ENCODE results near the gene IMPA2.

The IMPA2 gene

DNA sequence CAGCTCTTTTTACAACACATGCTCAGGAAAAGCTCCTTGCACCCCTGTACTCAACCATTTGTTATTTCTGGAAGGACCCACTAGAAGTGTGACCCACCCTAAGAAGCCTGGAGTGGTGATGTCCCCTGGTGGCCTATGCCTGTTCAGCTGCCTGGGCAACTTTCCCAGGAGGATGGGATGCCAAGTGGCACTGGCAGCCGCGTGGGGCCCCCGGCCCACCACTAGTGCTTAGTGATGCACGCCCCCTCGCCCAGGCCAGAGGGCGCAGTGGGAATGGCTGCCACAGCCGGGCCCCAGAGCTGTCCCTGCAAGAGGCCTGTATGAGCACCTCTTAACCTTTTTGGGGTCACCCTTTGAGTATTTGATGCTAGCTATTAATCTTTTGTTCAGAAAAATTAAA lies 18.1 kb downstream of the IMPA2 start:
- peaks cover 42% of the 10 kb centered on the region for H3K36me3 Mint-ChIP-seq (ENCODE audit: low read depth)
- no peak overlapping the region for H3K4me3 Mint-ChIP-seq
- intact Hi-C loops (cut with micrococcal nuclease), result no loop called here
- H3K27ac Mint-ChIP-seq, result no peak overlapping the region
- H3K9me3 Mint-ChIP-seq, result no peaks in the 10 kb centered on the region
- no peaks in the 10 kb centered on the region for H3K27me3 Mint-ChIP-seq
- peaks cover 29% of the 10 kb centered on the region for H3K4me1 Mint-ChIP-seq (ENCODE audit: low read depth)

DNA sequence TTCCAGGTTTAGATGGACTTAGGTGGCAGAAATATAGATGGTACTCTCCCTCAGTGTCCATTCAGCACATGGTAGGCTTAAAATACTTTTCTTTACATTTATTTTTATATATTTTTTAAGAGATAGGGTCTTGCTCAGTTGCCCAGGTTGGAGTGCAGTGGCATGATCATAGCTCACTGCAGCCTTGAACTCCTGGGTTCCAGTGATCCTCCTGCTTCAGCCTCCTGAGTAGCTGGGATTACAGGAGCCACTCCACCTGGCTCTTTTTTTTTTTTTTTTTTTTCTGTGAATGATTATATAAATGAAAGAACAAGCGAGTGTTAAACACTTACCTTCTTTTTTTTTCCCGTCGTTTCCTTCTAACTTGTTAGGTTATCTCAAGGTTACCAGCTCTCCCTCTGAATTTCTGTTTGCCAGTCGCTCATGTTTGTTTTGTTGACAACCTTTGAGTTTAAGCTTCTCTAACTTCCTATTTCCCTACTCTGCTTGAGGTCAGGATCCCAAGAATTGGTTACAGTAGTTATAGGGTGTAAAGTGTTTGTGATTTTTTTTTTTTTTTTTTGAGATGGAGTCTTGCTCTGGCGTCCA lies 18.9 kb downstream of the IMPA2 start:
- H3K4me3 Mint-ChIP-seq, result no peak overlapping the region

DNA sequence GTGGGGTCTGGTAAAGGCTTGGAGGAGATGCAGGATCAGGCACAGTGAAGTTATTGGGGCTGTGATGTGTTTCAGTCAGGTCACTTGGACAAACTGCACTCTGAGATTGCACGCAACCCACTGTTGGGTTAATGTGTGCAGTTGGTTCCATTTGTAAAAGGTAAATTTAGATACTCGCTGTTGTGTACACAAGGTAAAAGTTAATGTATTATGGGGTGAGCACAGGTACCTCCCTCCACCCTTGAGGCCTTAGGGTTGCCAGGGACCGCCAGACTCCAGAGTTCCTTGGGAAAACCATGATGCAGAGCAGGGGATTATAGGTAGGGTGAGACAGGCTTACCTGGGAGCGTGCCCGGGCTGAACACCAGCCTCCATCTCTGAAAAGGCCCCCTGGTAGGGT lies 20.1 kb downstream of the IMPA2 start:
- Mint-ChIP-seq H3K9me3 (no peaks in the 10 kb centered on the region), H3K36me3 (ENCODE audit: low read depth) (peaks cover 55% of the 10 kb centered on the region), H3K4me1 (ENCODE audit: low read depth) (peaks cover 11% of the 10 kb centered on the region), H3K27me3 (no peaks in the 10 kb centered on the region), H3K4me3 (no peak overlapping the region), H3K27ac (no peak overlapping the region)
- intact Hi-C loops (cut with micrococcal nuclease), result no loop called here

More for the DNA sequence above, 18.9 kb downstream of the IMPA2 start:
- H3K4me1 Mint-ChIP-seq (ENCODE audit: low read depth), result peaks cover 21% of the 10 kb centered on the region
- H3K9me3 Mint-ChIP-seq, result no peaks in the 10 kb centered on the region
- intact Hi-C loops (cut with micrococcal nuclease), result no loop called here
- H3K27me3 Mint-ChIP-seq, result no peaks in the 10 kb centered on the region
- peaks cover 50% of the 10 kb centered on the region for H3K36me3 Mint-ChIP-seq (ENCODE audit: low read depth)
- no peak overlapping the region for H3K27ac Mint-ChIP-seq

DNA sequence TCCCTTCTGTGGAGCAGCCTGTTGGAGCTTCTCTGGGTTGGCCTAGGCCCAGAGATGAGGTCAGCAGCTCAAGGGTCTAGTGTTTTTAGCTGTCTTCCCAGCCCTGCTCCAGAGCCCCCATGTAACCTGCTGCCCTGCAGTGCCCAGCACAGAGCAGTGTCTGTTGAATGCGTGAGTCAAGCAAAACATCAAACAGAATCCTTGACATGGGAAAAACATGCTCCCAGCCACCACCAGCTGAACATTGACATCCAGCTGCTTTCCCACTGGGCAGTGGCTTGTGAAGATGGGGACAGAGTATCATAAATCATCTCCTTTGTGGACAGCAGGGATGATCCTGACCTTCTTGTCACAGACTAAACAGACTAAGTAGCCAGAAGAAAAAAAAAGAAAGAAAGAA lies 22.6 kb downstream of the IMPA2 start:
- Mint-ChIP-seq H3K4me1 (ENCODE audit: low read depth) (no peaks in the 10 kb centered on the region), H3K9me3 (no peaks in the 10 kb centered on the region), H3K27me3 (no peaks in the 10 kb centered on the region), H3K4me3 (no peak overlapping the region), H3K36me3 (ENCODE audit: low read depth) (peaks cover 74% of the 10 kb centered on the region), H3K27ac (no peak overlapping the region)
- intact Hi-C loops (cut with micrococcal nuclease), result no loop called here

DNA sequence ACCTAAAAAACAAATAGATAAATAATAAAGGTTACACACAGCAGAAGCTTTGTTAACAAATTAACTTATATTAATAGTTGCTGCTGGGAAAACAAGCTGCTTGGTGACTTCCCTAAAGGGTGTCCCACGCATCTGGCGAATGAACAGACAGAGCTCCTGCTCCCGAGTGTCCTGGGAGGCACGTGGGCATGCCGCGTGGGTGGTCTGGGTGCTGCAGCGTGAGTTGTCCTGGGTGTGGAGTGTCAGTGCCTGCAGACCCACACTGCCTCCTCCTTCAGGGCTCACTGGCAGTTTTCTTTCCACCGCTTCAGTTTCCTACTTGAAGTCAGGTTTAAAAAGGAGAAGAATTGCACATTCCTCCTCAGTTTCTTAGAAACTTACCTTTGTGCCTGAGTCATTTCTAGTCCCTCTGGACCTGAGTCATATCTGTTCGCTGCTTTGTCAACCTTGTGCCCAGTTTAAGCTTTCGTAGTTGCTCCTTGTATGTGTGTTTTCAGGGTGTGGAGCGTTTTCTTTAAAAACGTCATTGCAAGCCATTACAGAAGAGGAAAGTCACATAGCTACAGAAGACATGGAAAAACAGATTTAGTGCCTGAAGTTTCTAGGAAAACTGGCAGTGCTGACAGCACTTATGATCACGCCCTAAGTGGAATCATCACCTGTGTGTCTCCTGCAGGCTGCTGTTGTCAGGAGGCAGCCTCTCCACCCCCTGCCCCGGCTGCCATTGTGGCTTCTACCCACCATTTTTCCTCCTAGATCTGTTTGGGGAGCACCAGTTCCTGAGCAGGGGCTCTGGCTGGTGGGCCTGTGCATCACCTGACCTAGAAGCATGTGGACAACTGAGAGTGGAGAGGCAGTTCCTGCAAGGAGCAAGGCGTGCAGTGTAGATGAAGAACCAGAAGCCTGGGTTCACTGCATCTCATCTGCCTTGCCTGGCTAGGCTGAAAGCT lies 24.5 kb downstream of the IMPA2 start:
- no peak overlapping the region for H3K4me3 Mint-ChIP-seq
- no peaks in the 10 kb centered on the region for H3K4me1 Mint-ChIP-seq (ENCODE audit: low read depth)
- intact Hi-C loops (cut with micrococcal nuclease), result no loop called here
- no peaks in the 10 kb centered on the region for H3K27me3 Mint-ChIP-seq
- no peaks in the 10 kb centered on the region for H3K9me3 Mint-ChIP-seq
- H3K36me3 Mint-ChIP-seq (ENCODE audit: low read depth), result peaks cover 79% of the 10 kb centered on the region
- no peak overlapping the region for H3K27ac Mint-ChIP-seq

DNA sequence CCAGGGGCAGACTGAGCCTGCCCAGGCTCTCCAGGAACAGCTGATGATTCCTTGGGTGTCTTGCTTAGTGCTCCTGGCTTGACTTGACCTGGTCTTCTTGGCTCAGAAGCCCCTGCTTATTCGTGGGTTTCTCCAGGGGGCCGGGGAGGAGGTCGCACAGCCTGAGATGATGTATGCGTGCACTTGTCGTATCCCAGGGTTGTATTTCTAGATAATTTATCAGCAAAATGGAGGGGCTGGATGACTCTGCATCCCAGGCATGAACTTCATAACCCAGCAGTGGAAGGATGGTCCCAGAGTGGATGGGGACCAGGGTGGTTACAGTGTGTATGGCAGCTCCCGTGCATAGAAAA lies 25.2 kb downstream of the IMPA2 start:
- no peak overlapping the region for H3K27ac Mint-ChIP-seq
- intact Hi-C loops (cut with micrococcal nuclease), result no loop called here
- H3K36me3 Mint-ChIP-seq (ENCODE audit: low read depth), result peaks cover 80% of the 10 kb centered on the region
- H3K4me3 Mint-ChIP-seq, result no peak overlapping the region
- H3K27me3 Mint-ChIP-seq, result no peaks in the 10 kb centered on the region
- H3K9me3 Mint-ChIP-seq, result no peaks in the 10 kb centered on the region
- H3K4me1 Mint-ChIP-seq (ENCODE audit: low read depth), result no peaks in the 10 kb centered on the region

DNA sequence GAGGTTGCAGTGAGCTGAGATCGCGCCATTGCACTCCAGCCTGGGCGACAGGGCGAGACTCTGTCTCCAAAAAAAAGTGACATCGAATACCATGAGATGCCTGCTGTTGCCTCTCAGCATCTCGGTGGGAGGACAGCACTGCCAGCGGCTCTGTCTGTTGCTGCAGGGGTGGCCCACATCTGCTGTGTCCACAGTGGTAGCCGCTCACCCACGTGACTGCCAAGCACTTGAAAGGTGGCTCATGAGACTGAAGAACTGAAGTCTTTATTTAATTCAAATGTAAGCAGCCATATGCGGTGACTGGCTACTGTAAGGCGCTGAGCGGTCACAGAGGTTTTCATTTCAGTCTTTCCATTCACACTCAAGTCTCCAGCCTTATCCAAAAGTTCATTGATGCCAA lies 25.8 kb downstream of the IMPA2 start:
- no peak overlapping the region for H3K27ac Mint-ChIP-seq
- peaks cover 79% of the 10 kb centered on the region for H3K36me3 Mint-ChIP-seq (ENCODE audit: low read depth)

DNA sequence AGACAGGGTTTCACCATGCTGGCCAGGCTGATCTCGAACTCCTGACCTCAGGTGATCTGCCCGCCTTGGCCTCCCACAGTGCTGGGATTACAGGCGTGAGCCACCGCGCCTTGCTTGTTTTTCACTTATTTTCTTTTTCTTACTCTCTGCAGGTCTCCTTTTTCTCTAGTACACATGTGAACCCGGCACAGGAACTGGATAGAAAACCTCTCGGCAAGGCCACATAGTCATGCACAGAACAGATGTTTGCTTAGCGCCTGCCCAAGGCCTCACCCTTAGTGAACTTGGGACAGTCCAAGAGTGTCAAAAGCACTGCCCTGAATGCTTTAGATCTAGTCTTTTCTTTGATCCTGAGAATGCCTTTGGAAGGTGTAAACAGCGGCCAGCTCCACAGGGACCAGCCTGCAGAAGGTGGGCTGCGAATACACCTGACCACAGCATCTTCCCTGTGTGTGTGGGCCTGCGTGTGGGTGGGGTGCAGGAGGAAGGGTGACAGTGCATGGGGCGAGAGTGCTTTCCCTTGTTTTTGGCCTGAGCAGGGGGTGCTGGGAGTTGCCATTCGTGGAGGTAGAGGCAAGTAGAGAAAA lies 27.0 kb downstream of the IMPA2 start:
- intact Hi-C loops (cut with micrococcal nuclease), result no loop called here
- no peak overlapping the region for H3K27ac Mint-ChIP-seq
- no peaks in the 10 kb centered on the region for H3K27me3 Mint-ChIP-seq

More for the DNA sequence above, 25.8 kb downstream of the IMPA2 start:
- Mint-ChIP-seq H3K4me1 (ENCODE audit: low read depth) (no peaks in the 10 kb centered on the region), H3K4me3 (no peak overlapping the region), H3K9me3 (no peaks in the 10 kb centered on the region), H3K27me3 (no peaks in the 10 kb centered on the region)
- intact Hi-C loops (cut with micrococcal nuclease), result no loop called here

DNA sequence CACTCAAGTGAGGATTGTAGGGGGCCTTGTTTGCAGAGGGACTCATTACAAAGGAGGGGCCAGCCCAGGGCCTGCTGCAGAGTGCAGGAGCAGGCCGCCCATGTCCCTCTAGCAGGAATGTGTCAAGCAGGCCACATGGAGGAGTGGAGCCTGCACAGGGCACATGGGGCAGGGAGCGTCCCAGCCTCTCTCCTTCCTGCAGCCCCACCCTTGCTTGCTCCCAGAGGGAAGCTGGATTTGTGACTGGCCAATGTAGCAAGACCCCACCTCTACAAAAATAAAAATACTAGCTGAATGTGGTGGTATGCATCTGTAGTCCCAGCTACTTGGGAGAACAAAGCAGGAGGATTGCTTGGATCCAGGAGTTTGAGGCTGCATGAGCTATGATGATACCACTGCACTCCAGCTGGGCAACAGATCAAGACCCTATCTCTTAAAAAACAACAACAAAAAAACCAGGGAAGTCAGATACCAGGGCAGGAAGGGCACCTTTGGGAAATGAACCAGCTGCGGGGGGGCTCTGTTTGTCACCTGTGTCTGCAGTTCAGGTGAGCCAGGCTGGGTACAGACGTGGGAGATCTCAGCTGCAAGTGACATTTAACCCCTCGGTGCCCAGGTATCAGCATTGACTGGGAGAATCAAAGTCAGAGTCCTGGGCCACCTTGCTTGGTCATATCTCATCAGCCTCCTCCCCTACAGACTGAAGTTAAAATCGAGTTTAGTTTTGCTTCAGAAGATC lies 27.7 kb downstream of the IMPA2 start:
- Mint-ChIP-seq H3K36me3 (ENCODE audit: low read depth) (peaks cover 79% of the 10 kb centered on the region), H3K27ac (peak overlapping the region; percentile 20), H3K4me1 (ENCODE audit: low read depth) (no peaks in the 10 kb centered on the region), H3K9me3 (no peaks in the 10 kb centered on the region), H3K4me3 (no peak overlapping the region), H3K27me3 (no peaks in the 10 kb centered on the region)
- intact Hi-C loops (cut with micrococcal nuclease), result no loop called here

More for the DNA sequence above, 27.0 kb downstream of the IMPA2 start:
- Mint-ChIP-seq H3K4me1 (ENCODE audit: low read depth) (no peaks in the 10 kb centered on the region), H3K36me3 (ENCODE audit: low read depth) (peaks cover 84% of the 10 kb centered on the region), H3K9me3 (no peaks in the 10 kb centered on the region), H3K4me3 (no peak overlapping the region)

DNA sequence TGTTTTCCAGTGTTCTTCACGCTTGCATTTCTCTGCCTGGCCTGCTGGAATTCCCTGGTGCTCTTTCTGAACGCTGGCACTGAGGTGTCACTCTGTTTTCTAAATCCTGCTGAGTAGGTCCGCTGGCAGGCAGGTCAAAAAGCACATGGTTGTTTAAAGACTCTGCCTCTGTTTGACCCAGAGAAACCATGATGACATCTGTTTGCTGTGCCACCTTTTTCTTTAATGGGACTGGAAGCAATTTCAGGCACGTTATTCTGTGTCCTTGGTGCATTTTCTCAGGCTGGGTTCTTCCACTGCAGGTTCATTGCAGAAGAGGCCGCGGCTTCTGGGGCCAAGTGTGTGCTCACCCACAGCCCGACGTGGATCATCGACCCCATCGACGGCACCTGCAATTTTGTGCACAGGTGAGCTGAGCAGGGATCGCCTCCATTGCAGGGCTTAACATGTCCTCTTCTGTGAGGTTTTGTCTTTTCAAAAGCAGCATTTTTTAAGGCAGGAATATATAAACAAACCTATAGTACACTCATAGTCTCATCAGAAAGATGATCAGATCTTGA lies 28.4 kb downstream of the IMPA2 start:
- H3K4me3 Mint-ChIP-seq, result no peak overlapping the region
- H3K27me3 Mint-ChIP-seq, result no peaks in the 10 kb centered on the region
- no peak overlapping the region for H3K27ac Mint-ChIP-seq
- no peaks in the 10 kb centered on the region for H3K4me1 Mint-ChIP-seq (ENCODE audit: low read depth)
- intact Hi-C loops (cut with micrococcal nuclease), result no loop called here
- H3K36me3 Mint-ChIP-seq (ENCODE audit: low read depth), result peaks cover 79% of the 10 kb centered on the region
- H3K9me3 Mint-ChIP-seq, result no peaks in the 10 kb centered on the region

DNA sequence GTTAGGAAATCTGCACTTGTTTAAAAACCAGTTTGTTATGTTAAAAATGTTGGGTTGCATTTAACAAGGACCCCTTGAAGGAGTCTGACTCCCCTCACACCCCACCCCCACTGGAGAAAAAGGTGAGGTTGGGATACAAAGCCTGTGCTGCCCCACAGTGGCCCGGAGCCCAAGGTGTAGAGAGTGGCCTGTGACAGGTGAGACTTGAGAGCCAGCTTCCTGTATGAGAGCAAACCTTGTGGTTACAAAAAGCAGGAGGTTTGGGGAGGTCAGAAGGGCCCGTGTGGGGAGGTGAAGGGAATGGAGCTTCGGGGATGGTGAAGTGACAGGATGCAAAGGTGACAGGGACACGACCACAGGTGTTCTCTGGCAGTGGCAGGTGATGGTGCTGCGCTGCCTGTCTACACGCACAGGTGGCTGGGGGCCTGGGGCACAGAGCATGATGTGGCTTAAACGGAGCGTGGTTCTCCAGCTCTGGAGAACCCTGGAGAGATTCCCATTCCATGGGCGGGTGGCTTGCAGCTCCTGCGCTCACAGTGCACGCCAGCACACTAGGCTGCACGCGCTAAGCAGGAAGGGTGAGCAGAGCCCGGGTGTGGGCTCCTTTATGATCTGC lies 29.0 kb downstream of the IMPA2 start:
- Mint-ChIP-seq H3K27ac (no peak overlapping the region), H3K4me1 (ENCODE audit: low read depth) (no peaks in the 10 kb centered on the region), H3K27me3 (no peaks in the 10 kb centered on the region), H3K4me3 (no peak overlapping the region), H3K36me3 (ENCODE audit: low read depth) (peaks cover 79% of the 10 kb centered on the region), H3K9me3 (no peaks in the 10 kb centered on the region)
- intact Hi-C loops (cut with micrococcal nuclease), result no loop called here

DNA sequence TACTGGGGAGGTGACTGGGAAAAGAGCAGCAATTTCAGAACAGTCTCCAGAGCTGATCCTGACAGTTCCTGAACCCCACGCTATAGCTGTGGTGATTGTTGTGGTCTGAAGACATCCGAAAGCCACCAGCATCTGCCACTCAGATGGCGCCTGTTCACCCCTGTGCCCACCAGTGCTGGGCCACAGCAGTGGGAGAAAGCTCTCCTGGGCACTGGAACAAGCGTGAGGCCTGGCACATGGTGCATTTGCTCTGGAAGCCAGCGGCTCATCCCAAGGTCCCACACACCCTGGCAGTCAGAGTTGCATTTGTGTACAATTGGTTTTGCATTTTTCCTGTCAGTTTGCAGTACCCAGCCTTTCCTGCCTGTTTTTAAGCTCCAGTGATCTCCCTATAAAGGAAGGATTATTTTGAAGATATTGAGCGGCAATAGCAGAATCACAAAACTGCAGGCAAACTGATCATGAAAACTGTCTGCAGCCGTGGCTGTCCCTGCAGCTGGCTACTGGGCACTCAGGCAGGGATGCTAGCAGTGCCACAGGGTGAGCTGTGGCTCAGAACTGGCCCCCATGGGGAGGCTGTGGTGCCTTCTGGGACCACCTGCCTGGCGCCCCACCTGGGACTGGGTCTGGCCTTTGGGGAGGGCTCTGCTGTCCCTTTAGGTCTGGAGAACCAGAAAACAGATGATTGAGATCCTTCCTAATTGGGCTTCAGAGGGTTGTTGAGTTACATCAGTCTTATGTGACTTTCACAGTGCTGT lies 30.1 kb downstream of the IMPA2 start:
- no peaks in the 10 kb centered on the region for H3K9me3 Mint-ChIP-seq
- H3K4me1 Mint-ChIP-seq (ENCODE audit: low read depth), result no peaks in the 10 kb centered on the region
- H3K27me3 Mint-ChIP-seq, result no peaks in the 10 kb centered on the region
- H3K27ac Mint-ChIP-seq, result no peak overlapping the region
- H3K4me3 Mint-ChIP-seq, result no peak overlapping the region
- intact Hi-C loops (cut with micrococcal nuclease), result no loop called here
- peaks cover 85% of the 10 kb centered on the region for H3K36me3 Mint-ChIP-seq (ENCODE audit: low read depth)
